Iris pigment epithelial cell (primary cell): ENCODE data around the gene ZNF236.
A peak's percentile ranks its signal among the peaks of the same experiment; 100 is the strongest.
"Not testable (repeated sequence)": the region's sequence is repeated elsewhere in the genome, so short reads cannot be mapped to it uniquely, and the experiment has no call there.

Experiments
- DNase-seq: peaks from one replicate; pipeline ENCODE4 v3.0.0-alpha.2; 2011; ENCODE audit warnings: low read depth

The ZNF236 gene

DNA sequence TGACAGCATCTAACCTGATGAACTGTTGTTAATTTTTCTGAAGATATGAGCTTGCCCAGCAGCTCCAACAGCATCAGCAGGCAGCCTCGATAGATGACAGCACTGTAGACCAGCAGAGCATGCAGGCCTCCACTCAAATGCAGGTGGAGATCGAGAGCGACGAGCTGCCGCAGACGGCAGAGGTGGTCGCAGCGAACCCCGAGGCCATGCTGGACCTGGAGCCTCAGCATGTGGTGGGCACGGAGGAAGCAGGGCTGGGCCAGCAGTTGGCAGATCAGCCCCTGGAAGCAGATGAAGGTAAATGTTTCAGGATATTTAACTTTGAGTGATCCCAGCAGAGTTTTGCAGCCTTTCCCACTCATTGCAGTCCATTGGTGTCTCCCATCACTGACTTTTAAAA lies 85.9 kb downstream of the ZNF236 start:
- DNase-seq: no peak

DNA sequence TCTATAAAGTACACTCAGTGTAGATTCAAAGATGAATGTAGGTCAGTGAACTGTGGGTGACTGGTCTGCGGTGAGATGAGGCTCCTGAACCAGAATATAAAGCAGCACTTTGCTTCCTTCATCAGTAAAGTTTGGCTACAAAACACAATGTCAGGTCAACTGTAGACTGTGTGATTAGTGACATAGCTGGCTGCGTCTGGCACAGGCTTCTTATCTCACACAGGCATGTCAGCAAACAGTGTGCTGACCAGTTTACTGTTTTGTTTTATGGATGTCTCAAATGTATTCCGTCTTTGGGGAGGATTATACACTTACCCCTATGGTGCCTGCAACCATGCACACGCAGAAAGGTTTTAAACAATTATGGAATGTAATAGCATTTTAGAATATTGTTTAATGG lies 87.1 kb downstream of the ZNF236 start:
- DNase-seq: no peak

- no peak for DNase-seq
Observed at GRCh38 chr18:76911440-76911839, 89.1 kb downstream of the ZNF236 start.

GRCh38 chr18:76913583-76913982 lies 91.2 kb downstream of the ZNF236 start:
- no peak for DNase-seq

GRCh38 chr18:76914314-76914713 lies 92.0 kb downstream of the ZNF236 start:
- no peak for DNase-seq

DNA sequence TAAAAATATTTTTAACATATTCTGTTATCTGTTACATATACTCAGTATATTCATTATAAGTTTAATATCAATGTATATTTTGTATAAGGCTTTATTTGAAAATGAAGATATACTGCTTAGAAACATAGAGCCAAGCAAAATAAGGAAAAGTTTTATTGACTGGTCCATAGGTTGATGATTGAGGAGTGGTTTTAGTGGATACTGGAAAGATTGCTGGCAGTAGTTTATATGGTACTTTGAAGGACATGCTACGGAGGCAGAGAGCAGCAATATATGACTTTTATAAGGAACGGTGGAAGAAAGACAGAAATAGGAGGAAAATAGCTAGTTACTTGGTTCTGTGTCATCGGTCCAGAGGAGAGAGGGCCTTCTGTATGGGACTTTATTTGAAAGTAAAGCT lies 92.4 kb downstream of the ZNF236 start:
- DNase-seq: no peak

- DNase-seq: no peak
Observed at GRCh38 chr18:76915456-76915855, 93.1 kb downstream of the ZNF236 start.

DNA sequence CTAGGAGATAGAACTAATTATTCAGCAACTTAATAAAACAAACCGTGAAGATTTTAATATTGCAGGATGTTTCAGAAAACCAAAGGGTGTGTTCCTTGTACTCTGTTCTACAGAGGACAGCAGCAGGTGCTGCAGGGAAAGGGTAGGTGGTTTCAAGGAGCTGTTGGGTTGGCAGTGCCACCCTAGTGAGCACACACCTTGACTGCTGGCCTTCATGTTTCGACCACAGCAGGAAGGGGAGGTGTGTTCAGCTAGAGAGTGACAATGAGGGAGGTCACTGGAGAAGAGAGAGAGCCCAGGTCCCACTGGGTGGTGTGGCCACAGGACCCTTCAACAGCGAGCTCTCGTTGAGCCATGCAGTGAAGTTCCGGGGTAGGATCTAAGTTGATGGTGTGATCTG lies 98.6 kb downstream of the ZNF236 start:
- no peak for DNase-seq

GRCh38 chr18:76922107-76922506 lies 99.8 kb downstream of the ZNF236 start:
- peak; percentile 48 for DNase-seq

- peak; percentile 24 for DNase-seq
Observed at GRCh38 chr18:76923485-76924085, 101.2 kb downstream of the ZNF236 start.

DNA sequence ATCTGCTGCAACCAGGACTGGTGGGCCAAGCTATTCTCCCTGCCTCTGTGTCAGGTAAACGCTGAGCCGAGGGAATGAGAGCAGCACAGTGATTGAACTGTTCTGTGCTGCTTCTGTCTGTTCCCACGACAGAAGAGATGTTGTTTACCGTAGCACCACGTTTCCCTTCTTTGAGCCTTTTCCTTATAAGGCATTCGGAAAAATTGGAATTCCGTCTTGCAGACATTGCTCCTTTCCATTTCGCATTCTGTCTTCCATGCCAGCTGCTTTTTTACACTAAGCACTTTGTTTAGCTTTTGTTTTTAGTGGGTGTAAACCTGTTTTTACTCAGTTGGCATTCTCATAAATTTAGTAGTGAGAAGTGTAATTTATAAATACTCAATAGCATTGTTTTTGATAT lies 103.1 kb downstream of the ZNF236 start:
- no peak for DNase-seq

GRCh38 chr18:76927223-76927725 lies 104.9 kb downstream of the ZNF236 start:
- no peak for DNase-seq

DNA sequence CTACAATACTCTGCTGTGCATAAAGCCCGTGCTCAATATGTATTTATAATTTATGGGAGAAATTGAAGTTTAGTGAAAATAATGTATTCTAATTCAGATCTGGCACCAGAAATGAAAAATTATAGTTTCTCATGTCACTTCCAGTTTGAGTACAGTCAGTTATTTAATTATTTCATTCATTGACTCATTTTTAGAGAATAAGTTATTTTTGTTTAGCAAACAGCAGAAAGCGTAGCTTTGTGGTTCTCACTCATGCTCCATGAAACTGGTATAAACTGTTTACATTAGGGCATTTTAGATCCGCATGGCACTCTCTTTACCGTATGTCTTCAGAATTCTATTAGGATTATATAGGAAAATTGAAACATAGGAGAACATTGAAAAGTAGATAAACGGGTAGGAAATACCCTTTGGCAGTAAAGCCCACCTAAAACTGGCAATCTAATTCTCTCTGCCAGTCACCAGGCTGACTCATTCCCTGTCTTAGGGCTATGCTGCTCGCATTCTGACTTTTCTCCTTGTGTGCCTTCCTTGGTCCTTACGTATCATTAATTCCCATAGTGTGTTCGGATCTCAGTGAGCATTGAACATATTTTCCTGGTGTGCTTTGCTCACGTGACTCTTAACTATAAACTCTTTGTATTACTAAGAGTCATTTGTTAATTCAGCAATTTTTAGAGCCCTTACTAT lies 106.0 kb downstream of the ZNF236 start:
- no peak for DNase-seq

DNA sequence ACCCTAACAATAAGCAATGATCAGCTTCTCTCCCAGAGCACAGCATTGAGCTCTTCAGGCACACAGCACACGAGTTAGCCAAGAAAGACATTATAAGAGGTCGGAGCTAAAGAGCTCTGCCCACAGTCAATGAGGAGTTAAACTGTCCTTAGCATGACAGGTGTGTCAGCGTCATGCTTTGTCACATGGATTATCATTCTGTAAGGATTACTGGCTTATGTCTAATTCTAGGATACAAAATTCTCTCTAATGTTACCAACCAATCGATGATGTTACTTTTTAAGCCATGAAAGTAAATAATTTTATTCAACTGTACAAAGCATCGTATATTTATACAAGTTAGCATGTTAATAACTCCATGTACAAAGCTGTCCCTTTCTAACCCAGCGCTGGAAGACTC lies 108.8 kb downstream of the ZNF236 start:
- DNase-seq: no peak

DNA sequence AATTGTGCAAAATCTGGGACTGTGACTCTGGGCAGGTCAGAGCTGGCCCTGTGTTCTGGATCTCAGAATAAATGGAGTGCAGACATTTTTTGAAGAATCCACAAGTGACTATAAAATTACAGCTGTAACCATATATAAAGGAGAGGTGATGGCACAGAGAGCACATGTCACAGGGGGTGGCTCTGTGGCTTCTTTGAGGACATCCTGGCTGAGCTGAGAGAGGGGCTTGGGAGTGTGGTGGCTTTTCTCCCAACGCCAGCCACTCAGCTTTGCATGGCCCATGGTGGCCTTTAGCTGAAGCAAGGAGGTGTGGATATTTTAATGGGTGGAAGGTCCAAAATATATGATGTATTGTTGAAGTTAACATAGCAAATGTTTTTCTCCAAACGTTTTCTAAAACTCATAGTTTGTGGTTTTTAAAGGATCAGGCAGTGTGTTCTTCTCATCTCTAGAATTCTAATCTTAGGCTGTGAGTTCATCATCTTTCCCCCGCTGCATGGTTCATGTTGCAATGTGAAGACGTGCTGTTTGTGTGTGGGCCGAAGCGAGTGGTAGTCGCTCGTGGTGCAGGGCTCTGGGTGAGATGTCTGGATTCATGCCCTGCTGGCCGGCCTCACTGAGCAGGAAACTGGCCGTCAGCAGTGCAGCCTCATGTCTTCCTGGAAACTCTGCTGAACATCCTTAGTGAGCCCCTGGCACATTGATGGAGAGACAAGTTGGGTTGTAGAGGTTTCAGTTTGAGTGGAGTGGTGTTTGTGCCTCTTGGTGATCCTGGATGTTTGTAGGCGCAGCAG lies 109.9 kb downstream of the ZNF236 start:
- peak; percentile 64 for DNase-seq

GRCh38 chr18:76935722-76936337 lies 113.5 kb downstream of the ZNF236 start:
- DNase-seq: no peak

GRCh38 chr18:76936877-76937276 lies 114.5 kb downstream of the ZNF236 start:
- no peak for DNase-seq

DNA sequence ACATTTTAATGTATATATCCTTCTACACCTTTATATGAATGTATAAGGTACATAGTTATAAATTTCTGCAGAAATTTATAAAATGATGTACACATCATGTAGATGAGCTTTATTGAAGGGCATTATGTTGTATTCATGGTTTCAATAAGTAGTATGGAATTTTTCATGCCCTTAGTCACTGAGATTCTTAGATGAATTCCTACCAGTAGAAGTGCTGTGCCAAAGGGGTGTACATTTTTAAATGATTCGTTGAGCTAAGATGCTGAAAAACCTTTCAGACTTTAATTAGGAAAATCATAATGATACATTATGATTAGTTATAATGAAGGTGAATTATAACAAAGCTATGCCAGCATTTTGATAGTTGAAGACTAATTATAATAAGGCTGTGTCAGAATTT lies 115.2 kb downstream of the ZNF236 start:
- peak; percentile 16 for DNase-seq

GRCh38 chr18:76938619-76939018 lies 116.3 kb downstream of the ZNF236 start:
- DNase-seq: no peak

GRCh38 chr18:76941284-76941683 lies 118.9 kb downstream of the ZNF236 start:
- DNase-seq: no peak

GRCh38 chr18:76943542-76944339 lies 121.4 kb downstream of the ZNF236 start:
- peak; percentile 82 for DNase-seq

- not testable (repeated sequence) for DNase-seq
Observed at GRCh38 chr18:76944346-76944745, 122.0 kb downstream of the ZNF236 start.
